NB4 (cell line): Measurements from ENCODE around the gene MPPED1.

Source experiments
- CTCF ChIP-seq: IDR thresholded peaks from one replicate; pipeline ENCODE4 v1.5.1; 2012; ENCODE audit warnings: low read depth, low read length
- POLR2A ChIP-seq: IDR thresholded peaks from 2 replicates; pipeline ENCODE4 v1.6.1; 2011; ENCODE audit warnings: mild to moderate bottlenecking; ENCODE audit not compliant: insufficient read length; ENCODE audit errors: extremely low read depth

- TF ChIP-seq CTCF = no peak
- TF ChIP-seq POLR2A = no peak
Measured at GRCh38 chr22:43491737-43492136, 79.9 kb downstream of the MPPED1 start.
